ENCODE measurements around the gene CCDC24.

DNA sequence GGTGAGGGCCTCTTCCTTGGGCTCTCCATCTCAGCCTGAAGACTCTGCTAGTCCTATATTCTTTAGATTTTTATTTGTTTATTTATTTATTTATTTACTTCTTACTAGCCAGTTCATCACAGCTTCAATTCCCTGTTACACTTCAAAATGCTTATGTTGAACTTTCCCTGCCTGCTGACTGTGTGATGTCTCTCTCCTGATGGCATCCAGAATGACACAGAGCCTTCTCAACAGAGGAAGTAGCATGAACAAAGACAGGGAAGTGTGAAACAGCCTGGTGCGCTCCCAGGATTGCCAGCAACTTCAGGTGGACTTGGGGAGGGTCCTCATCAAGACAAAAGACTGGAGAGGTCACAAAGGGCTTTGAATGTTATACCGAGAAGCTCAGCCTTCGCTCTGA is 49.0 kb upstream of the CCDC24 start:
- no peak for TF ChIP-seq POLR2A (IDR thresholded peaks at IDR 0.05)
- TF ChIP-seq, protein P1, sequence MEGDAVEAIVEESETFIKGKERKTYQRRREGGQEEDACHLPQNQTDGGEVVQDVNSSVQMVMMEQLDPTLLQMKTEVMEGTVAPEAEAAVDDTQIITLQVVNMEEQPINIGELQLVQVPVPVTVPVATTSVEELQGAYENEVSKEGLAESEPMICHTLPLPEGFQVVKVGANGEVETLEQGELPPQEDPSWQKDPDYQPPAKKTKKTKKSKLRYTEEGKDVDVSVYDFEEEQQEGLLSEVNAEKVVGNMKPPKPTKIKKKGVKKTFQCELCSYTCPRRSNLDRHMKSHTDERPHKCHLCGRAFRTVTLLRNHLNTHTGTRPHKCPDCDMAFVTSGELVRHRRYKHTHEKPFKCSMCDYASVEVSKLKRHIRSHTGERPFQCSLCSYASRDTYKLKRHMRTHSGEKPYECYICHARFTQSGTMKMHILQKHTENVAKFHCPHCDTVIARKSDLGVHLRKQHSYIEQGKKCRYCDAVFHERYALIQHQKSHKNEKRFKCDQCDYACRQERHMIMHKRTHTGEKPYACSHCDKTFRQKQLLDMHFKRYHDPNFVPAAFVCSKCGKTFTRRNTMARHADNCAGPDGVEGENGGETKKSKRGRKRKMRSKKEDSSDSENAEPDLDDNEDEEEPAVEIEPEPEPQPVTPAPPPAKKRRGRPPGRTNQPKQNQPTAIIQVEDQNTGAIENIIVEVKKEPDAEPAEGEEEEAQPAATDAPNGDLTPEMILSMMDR (IDR thresholded peaks at IDR 0.05): no peak
